Measurements from ENCODE around the gene HIPK2. TPM values are rescaled to one million over a fixed set of nuclear protein-coding genes. Genes with fewer than 3 reads are reported as not detected.

Gene HIPK2
- total RNA-seq, 4 donors from 2014 or later, result 13.6 to 21.8 (median 18.2) TPM

DNA sequence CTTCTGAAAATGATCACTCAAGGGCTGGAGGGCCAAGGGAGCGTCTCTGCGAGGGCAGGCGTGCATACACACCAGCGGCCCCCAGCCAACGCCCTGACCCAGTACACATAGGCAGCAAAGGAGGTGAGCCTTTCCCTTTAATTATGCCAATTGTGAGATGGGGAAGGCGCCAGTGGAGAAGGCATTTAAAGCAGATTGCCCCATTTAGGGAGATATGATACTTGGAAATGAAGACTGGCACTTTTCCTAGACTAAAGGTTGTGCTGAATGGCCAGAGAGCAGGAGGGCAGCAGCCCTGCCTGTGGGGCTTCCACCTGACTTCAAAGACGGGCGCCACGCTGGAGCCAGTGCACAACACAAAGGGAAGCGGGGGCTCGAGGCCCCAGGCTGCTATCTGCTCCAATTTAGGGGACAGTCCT, 24.1 kb downstream of the HIPK2 start:
- Histone ChIP-seq H3K36me3 (no peaks in the 10 kb centered on the region), H3K27ac (no peak overlapping the region), H3K9me3 (no peaks in the 10 kb centered on the region), H3K4me3 (no peak overlapping the region), H3K27me3 (no peaks in the 10 kb centered on the region), H3K4me1 (peaks cover 2% of the 10 kb centered on the region)
- TF ChIP-seq EP300 (IDR thresholded peaks at IDR 0.05) (no peak), CTCF (IDR thresholded peaks at IDR 0.05) (no peak), POLR2A (IDR thresholded peaks at IDR 0.05) (no peak), POLR2AphosphoS5 (IDR thresholded peaks at IDR 0.05) (no peak)
- DNase-seq (ENCODE audit: low spot score in 2 of 2), result no peak
- 95% methylated on average over 10 of the region's 11 CpGs for WGBS

- no peak for DNase-seq (ENCODE audit: low spot score in 2 of 2)
- H3K27me3 ChIP-seq, result no peaks in the 10 kb centered on the region
- no peaks in the 10 kb centered on the region for H3K9me3 ChIP-seq
- peaks cover 2% of the 10 kb centered on the region for H3K4me1 ChIP-seq
- WGBS, result 78% methylated on average over 6 of the region's 7 CpGs
- no peak overlapping the region for H3K27ac ChIP-seq
- H3K4me3 ChIP-seq, result no peak overlapping the region
- no peaks in the 10 kb centered on the region for H3K36me3 ChIP-seq
- no peak for TF ChIP-seq EP300 (IDR thresholded peaks at IDR 0.05)
- TF ChIP-seq POLR2AphosphoS5 (IDR thresholded peaks at IDR 0.05), result no peak
- TF ChIP-seq CTCF (IDR thresholded peaks at IDR 0.05), result no peak
Measured at GRCh38 chr7:139753081-139753692, 24.6 kb downstream of the HIPK2 start.

DNA sequence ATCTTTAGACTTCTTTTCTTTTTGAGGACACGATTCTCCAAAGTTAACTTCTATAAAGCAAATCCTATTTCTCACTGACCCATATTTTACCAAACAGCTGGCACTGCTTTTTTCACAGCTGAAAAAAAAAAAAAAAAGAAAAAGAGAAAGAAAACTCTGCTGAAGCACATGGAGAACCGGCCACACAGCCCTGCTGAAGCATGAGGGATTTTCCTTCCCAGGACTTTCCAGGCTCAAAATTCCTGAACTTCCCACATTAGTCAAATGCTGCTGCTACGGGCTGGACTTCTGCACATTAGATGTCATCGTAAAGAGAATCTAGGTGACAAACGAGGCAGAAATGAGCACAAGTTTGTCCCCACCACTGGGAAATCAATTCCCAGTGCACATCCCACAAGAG, 25.2 kb downstream of the HIPK2 start:
- Histone ChIP-seq H3K36me3 (no peaks in the 10 kb centered on the region), H3K27me3 (no peaks in the 10 kb centered on the region), H3K4me3 (no peak overlapping the region), H3K4me1 (peaks cover 2% of the 10 kb centered on the region), H3K27ac (no peak overlapping the region), H3K9me3 (no peaks in the 10 kb centered on the region)
- no peak for DNase-seq (ENCODE audit: low spot score in 2 of 2)
- no peak for TF ChIP-seq POLR2A (IDR thresholded peaks at IDR 0.05)
- TF ChIP-seq EP300 (IDR thresholded peaks at IDR 0.05), result no peak
- TF ChIP-seq POLR2AphosphoS5 (IDR thresholded peaks at IDR 0.05), result no peak
- no peak for TF ChIP-seq CTCF (IDR thresholded peaks at IDR 0.05)
- 64% methylated on average over 5 of the region's 5 CpGs for WGBS

DNA sequence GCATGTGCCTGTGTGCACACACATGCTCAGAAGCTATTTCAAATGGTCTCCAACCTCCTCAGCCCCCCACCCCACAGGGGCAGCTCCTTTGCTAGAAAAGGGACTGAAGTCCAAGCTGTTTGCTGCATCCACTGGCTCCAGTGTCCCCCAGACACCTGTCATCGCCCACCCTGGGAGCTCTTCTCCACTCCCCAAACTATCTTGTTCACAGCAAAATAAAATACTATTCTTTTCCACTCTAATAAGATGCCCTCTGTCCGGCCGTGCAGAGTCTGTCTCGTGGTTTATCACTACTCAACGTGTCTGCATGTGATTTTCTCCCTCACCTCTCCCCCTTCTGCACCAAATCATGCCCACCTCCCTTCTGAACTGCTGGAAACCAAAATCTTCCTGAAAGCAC, 25.6 kb downstream of the HIPK2 start:
- no peaks in the 10 kb centered on the region for H3K27me3 ChIP-seq
- H3K36me3 ChIP-seq, result no peaks in the 10 kb centered on the region
- no peak for TF ChIP-seq EP300 (IDR thresholded peaks at IDR 0.05)
- TF ChIP-seq POLR2A (IDR thresholded peaks at IDR 0.05), result no peak
- no peak for TF ChIP-seq POLR2AphosphoS5 (IDR thresholded peaks at IDR 0.05)
- no peak for TF ChIP-seq CTCF (IDR thresholded peaks at IDR 0.05)
- WGBS, result 86% methylated on average over 5 of the region's 5 CpGs
- no peak for DNase-seq (ENCODE audit: low spot score in 2 of 2)
- no peak overlapping the region for H3K4me3 ChIP-seq
- no peak overlapping the region for H3K27ac ChIP-seq
- H3K9me3 ChIP-seq, result no peaks in the 10 kb centered on the region
- peaks cover 2% of the 10 kb centered on the region for H3K4me1 ChIP-seq

- H3K27me3 ChIP-seq, result no peaks in the 10 kb centered on the region
- no peak overlapping the region for H3K27ac ChIP-seq
- H3K9me3 ChIP-seq, result no peaks in the 10 kb centered on the region
- TF ChIP-seq POLR2AphosphoS5 (IDR thresholded peaks at IDR 0.05) (no peak), EP300 (IDR thresholded peaks at IDR 0.05) (no peak), POLR2A (IDR thresholded peaks at IDR 0.05) (no peak), CTCF (IDR thresholded peaks at IDR 0.05) (no peak)
- no peak overlapping the region for H3K4me3 ChIP-seq
- 96% methylated on average over 6 of the region's 6 CpGs for WGBS
- H3K4me1 ChIP-seq, result peaks cover 13% of the 10 kb centered on the region
- H3K36me3 ChIP-seq, result no peaks in the 10 kb centered on the region
- no peak for DNase-seq (ENCODE audit: low spot score in 2 of 2)
Measured at GRCh38 chr7:139750459-139751095, 27.2 kb downstream of the HIPK2 start.
